Measurements from ENCODE around the gene PDCD1. TPM values are rescaled to one million over a fixed set of nuclear protein-coding genes. Genes with fewer than 3 reads are reported as not detected.

The PDCD1 gene
- total and polyA plus RNA-seq, 2 donors from 2014 or later, result 0.49 to 1.6 TPM

DNA sequence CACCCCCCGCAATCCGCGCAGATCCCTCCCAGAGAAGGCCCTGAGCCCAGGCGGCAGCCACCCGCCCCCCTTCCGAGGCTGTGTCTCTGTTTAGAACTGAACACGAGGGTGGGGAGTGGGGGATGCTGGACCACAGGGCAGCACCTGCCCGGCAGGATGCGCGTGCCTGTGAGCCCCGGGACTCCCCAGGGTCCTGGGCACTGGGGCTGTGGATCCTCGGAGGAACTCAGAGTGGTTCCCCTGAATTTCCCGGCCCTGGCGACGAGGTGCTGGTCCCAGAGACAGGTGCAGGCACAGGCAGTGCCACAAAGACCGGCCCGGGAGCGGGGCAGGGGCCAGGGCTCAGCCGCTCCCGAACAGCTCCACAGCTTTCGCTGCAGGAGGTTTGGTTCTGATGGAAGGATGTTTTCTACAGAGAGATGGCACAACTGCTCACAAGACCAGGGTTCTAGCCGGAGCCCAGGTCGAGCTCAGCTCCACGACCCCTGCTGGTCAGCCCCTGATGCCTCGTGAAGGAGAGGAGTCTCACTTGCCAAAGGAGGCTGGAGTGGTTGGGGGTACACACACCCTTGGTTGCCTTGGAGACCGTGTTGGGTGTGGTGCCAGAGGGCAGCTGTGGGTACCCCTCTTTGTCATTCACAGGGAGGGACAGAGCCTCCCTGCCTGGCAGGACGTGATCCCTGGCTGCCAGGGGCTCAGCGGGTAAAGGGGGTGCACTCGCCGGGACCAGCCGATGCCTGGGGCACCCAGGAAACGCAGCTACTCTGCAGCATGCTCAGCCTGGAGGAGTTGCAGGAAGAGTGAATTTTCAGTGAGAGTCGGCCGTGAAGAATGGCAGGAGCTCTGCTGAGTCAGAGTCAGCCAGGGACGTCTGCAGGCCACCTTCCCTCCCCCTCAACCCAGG lies 54.1 kb downstream of the PDCD1 start:
- FAIRE-seq, result no peak
- H3K4me3 ChIP-seq (ENCODE audit: low read length in 3 of 3), result no peak overlapping the region
- no peak overlapping the region for H3K27ac ChIP-seq (ENCODE audit: low read depth in 2 of 2, low read length in 2 of 2)
- no peaks in the 10 kb centered on the region for H3K36me3 ChIP-seq (ENCODE audit: control insufficient read depth in 2 of 3, insufficient read depth in 3 of 3, low read length in 3 of 3)
- peak in 3 of 5 donors; percentile 66 to 78 (median 75) for DNase-seq
- H3K9ac ChIP-seq (ENCODE audit: low read length in 3 of 3), result no peak overlapping the region
- peaks cover 3 to 16% (median 6%) of the 10 kb centered on the region in 3 donors for H3K4me1 ChIP-seq (ENCODE audit: control insufficient read depth in 2 of 3, insufficient read depth in 2 of 3, low read depth in 1 of 3, low read length in 3 of 3)
- H3K27me3 ChIP-seq (ENCODE audit: control insufficient read depth, insufficient read depth, low read length), result no peaks in the 10 kb centered on the region
- TF ChIP-seq CTCF (IDR thresholded peaks at IDR 0.05; ENCODE audit: borderline replicate concordance, extremely low read depth, insufficient read depth), result no peak
- no peaks in the 10 kb centered on the region for H3K9me3 ChIP-seq (ENCODE audit: control insufficient read depth in 2 of 3, insufficient read depth in 1 of 3, low read length in 3 of 3)
- intact Hi-C loops (cut with DNase I), result no loop called here

GRCh38 chr2:241803387-241804325 lies 55.0 kb downstream of the PDCD1 start:
- Histone ChIP-seq H3K36me3 (ENCODE audit: control insufficient read depth in 2 of 3, insufficient read depth in 3 of 3, low read length in 3 of 3) (no peaks in the 10 kb centered on the region), H3K27me3 (ENCODE audit: control insufficient read depth, insufficient read depth, low read length) (no peaks in the 10 kb centered on the region), H3K9ac (ENCODE audit: low read length in 3 of 3) (no peak overlapping the region), H3K9me3 (ENCODE audit: control insufficient read depth in 2 of 3, insufficient read depth in 1 of 3, low read length in 3 of 3) (no peaks in the 10 kb centered on the region), H3K4me1 (ENCODE audit: control insufficient read depth in 2 of 3, insufficient read depth in 2 of 3, low read depth in 1 of 3, low read length in 3 of 3) (peaks cover 3 to 16% (median 6%) of the 10 kb centered on the region in 3 donors), H3K27ac (ENCODE audit: low read depth in 2 of 2, low read length in 2 of 2) (no peak overlapping the region), H3K4me3 (ENCODE audit: low read length in 3 of 3) (peak overlapping the region in 1 of 3 donors; percentile 51)
- intact Hi-C loops (cut with DNase I), result no loop called here
- TF ChIP-seq CTCF (IDR thresholded peaks at IDR 0.05; ENCODE audit: borderline replicate concordance, extremely low read depth, insufficient read depth), result no peak
- FAIRE-seq (no peak), DNase-seq (peak; percentile 65 to 93 (median 81))

GRCh38 chr2:241802421-241803318 lies 56.0 kb downstream of the PDCD1 start:
- peaks cover 3 to 16% (median 6%) of the 10 kb centered on the region in 3 donors for H3K4me1 ChIP-seq (ENCODE audit: control insufficient read depth in 2 of 3, insufficient read depth in 2 of 3, low read depth in 1 of 3, low read length in 3 of 3)
- no peaks in the 10 kb centered on the region for H3K27me3 ChIP-seq (ENCODE audit: control insufficient read depth, insufficient read depth, low read length)
- intact Hi-C loops (cut with DNase I), result no loop called here
- H3K9me3 ChIP-seq (ENCODE audit: control insufficient read depth in 2 of 3, insufficient read depth in 1 of 3, low read length in 3 of 3), result no peaks in the 10 kb centered on the region
- H3K4me3 ChIP-seq (ENCODE audit: low read length in 3 of 3), result no peak overlapping the region
- FAIRE-seq (no peak), DNase-seq (peak in 2 of 5 donors; percentile 73 to 74)
- no peaks in the 10 kb centered on the region for H3K36me3 ChIP-seq (ENCODE audit: control insufficient read depth in 2 of 3, insufficient read depth in 3 of 3, low read length in 3 of 3)
- H3K27ac ChIP-seq (ENCODE audit: low read depth in 2 of 2, low read length in 2 of 2), result no peak overlapping the region
- no peak overlapping the region for H3K9ac ChIP-seq (ENCODE audit: low read length in 3 of 3)
- no peak for TF ChIP-seq CTCF (IDR thresholded peaks at IDR 0.05; ENCODE audit: borderline replicate concordance, extremely low read depth, insufficient read depth)

All from kidney (tissue), 14 donors.